T1000 (cell line): ENCODE results near the gene BCCIP.

Source experiments
- DNase-seq: peaks from one replicate; lab custom pipeline; 2025; ENCODE audit warnings: mixed read lengths; lab: John Stamatoyannopoulos, UW

BCCIP gene

DNA sequence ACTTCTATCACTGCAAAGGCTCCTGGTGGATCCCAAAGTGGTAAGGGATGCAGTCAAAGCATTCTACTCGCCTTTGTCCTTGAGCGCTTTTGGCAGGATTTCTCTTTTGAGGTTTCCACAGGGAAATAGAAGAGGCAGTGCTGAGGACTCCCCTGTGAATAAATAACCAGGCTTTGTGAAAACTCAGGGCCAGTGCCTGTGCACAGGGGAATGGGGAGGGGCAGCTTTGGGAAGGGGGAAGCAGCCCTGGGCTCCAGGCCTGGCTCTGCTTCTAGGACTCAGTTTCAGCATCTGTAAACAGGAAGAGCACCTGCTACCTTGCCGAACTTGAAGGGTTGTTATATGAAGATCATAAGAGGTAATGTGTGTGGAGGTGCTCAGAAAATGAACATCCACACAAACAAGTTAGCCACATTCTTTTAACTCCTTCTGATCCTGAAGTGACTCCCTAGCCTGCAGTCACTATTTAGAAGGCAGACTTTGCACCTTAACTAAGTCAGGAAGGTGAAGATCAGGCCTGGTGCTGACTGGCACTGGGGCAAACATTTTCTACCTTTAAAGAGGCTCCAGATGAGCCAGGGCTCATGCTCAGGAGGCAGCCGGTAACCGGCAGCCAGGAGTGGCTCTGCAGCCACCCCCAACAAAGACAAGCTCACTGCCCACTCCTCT lies 25.2 kb upstream of the BCCIP start:
- no peak for DNase-seq

DNA sequence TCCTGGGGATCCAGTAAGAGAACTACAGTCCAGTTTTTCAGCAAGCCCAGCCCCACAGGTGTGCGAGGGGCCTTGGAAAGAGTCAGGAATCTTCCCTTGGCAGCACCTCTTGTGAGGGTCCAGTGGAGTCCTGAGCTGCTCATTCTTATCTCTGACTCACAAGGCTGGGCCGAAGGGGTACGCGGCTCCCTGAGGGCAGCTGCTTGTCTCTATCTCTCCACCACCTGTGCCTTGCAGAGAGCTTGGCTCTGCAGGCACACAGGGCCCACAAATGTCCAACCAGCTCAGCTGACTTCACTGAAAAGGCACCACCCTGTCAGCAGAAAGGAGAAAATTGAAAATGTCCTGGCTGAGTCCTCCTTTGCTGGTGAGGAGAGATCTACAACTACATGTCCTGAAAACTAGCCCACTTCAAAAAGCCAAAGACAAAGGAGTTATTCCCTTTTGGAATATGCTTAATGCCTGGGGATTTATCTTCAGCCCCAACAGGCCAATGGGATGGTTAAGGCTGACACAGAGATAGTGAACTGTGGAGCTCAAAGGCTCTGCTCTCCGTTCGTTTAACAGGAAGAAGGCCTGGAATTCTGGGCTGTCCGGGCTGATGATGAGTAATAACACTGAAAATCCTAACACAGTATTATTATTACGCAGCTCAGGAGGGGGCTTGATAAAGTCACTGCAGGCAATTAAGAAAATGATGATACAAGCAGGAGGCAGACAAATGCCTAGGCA lies 23.7 kb upstream of the BCCIP start:
- no peak for DNase-seq

DNA sequence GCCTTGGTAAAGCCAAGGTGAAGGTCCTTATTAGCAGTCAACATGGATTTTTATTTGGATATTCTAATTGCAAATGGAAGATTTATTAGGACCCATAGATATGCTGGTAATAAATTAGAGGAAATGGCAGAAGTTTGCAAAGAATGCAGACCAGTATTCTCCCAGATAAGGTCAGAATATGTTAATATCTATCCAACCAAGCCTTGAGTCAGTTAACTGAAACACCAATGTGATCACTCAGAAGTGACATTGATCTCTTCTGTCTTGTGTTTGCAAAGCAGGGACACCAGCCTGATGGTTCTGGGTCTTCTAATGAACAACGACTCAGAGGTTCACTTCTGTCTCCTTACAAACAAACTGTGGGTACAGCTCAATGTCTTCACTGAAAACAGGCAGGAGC lies 21.8 kb upstream of the BCCIP start:
- no peak for DNase-seq

DNA sequence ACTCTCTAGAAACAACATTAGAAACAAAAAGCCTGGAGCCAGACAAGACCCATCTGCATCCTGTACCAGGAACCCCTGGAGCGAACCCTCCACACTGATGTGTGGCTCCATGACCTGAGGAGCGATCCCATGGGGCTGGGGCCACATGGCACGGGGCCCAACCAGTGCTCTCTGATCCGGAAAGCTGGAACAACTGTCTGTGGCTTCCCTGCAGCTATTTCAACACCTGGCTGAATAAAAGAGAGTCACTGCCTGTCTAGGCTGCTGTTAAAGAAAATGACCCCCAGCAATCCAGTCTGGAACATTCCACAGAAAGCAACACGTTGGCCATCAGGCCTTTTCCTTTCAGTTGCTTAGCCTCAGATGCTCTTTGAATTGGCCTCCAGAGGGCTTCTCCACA lies 21.2 kb upstream of the BCCIP start:
- no peak for DNase-seq

DNA sequence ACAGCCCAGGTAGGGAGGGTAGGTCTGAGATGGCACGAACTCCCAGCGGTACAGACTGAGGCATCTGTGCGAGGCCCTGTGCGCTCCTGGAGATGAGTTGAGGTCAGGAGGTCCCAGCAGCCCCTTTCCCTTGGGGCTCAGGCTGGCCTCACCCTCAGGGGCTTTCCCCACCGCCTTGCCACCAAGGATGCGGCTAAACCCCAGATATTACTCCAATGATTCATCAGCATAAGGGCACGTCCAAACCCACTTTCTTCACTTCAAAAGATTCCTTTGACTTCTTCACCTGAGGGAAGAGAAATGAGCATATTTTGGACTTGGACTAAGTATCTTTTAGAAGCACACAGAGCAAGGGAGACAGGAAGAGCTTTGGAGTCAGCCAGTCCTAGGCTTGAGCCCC lies 20.6 kb upstream of the BCCIP start:
- DNase-seq = no peak

DNA sequence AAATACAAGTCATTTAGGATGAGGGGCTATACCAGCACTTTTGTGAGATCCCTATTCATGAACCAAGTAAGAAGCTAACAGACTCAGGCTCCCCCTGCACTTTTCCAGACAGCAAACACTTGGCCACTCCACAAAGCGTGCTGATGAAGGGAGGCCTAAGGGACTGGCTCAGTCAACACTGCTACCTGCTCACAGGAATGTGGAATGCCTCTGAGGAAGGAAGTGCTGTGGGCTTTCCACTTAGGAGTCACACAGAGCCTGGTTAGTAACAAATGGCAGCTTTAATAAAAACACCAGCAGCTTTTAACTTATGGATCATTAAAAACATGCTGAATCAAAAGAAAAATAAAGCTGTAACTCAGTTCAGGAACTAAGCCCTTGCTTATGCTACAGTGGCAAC lies 15.3 kb upstream of the BCCIP start:
- no peak for DNase-seq

DNA sequence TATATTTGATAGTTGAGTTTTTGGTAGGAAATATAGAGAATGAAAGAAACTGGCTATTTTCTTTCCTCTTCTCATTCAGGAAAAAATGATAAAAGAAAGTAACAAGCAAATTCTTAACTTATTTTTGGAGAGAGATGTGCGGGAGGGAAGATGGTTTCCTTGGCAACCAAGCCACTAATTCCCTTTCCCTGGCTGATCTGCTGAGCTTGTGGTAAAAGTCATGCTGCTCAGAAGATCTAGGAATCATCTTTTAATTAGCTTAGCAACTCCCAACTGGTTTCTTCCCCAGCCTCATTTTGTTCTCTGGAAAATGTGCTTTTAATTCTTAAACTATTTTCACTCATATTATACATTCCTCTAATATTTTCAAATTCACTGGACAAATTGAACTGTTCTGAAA lies 12.1 kb upstream of the BCCIP start:
- no peak for DNase-seq

DNA sequence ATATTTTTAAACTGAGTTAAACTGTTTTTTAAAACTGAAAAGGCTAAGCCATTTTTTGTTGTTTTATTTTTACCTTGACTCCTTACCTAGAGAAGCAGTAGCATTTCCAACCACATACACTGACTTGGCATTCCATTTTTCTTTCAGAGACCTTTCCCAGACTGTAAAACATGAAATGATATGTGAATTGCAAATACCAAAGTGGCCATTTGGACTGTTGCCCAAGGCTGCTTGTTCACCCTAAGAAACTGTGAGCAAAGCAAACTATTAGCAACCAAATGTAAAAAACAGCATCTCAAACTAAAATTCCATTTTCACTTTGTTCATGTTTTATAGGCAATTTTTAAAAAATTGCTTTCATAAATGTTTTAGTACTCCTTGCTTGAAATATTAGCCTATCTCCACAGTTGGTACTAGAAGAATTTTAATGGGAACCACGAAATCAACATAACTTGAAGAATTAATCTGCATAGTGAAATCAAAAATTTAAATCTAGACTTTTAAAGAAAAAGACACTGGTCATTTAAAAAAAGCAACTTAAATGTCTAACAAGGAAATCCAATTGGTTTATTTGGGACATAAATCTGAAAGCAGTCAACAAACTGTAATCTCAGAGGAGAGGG lies 11.1 kb upstream of the BCCIP start:
- no peak for DNase-seq

DNA sequence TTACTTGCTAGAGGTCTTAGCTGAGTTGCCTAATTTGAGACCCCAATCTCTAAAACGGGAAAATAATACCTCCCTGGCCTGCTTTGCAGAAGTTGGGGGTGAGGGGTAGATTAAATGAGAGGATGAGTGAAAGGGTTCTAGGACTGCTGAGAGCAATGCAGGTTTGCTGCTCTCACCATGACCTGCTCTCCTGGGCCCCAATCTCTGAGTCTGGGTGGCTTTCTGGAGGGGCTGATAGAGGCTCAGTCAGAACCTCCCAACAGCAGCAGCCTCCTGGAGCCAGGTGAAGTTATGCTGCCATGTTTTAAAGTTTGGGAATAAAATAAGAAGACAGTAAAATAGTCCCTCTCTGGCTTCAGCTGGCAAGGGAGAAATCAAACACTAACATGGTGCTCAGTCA lies 7.6 kb upstream of the BCCIP start:
- no peak for DNase-seq

DNA sequence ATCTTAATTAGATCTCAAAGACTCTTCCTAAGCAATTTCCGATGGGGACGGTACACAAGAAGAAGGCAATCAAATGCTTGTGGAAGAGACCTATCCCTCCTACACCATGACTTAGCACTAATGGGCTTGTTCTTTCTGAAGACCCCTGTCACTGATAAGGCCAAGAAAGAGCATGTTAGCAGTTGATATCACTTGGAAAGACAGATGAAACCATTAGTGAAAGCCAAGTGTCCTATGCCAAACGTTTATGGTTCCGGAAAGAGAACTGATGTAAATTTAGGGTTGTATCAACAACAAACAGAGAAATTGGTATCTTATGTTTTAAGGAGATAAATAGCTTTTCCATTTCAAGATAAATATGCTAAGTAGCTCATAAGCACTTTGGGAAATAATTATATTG lies 6.8 kb upstream of the BCCIP start:
- no peak for DNase-seq

DNA sequence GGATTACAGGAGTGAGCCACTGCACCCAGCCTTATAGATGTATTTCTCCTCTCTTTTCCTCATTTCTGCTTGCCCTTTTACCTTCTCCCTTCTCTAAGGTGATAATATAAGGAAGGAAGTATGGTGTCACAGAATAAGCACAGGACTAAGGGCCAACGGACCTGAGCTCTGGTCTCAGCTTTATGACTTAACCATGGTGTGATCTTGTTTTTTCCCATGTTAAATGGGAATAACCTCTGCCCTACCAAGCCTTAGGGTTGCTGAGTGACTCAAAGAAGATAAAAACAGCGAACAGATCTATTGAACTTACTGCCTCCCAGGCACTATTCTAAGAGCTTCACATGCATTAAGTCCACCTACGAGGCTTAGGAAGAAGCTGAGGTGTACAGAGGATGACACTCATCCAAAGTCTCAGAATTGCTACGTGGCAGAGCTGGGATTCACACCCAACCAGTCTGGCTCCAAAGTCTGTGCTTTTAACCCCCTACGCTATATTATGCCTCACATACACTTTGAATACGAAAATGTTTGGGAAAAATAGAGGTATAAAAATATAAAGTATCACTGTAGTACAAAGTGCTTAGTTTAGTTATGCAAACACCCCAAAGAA lies 5.9 kb upstream of the BCCIP start:
- DNase-seq = no peak

DNA sequence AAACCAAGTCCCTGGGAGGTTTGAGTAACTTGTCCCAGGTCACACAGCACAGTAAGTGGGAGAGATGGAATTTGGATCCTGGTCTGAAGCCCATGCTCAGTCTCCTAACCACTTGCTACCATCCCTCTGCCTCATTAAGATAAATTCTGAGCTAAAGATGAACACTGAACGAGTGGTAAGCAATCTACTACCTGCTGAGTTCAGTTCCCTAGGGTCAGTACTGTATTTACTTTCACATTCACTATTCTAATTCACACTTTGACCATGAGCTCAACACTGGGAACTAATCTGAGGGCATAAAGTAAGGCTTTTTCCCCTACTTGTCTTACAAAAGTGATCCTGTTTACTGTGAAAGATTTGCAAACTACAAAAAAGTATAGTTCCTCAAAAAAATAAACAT lies 2.6 kb upstream of the BCCIP start:
- DNase-seq = no peak

DNA sequence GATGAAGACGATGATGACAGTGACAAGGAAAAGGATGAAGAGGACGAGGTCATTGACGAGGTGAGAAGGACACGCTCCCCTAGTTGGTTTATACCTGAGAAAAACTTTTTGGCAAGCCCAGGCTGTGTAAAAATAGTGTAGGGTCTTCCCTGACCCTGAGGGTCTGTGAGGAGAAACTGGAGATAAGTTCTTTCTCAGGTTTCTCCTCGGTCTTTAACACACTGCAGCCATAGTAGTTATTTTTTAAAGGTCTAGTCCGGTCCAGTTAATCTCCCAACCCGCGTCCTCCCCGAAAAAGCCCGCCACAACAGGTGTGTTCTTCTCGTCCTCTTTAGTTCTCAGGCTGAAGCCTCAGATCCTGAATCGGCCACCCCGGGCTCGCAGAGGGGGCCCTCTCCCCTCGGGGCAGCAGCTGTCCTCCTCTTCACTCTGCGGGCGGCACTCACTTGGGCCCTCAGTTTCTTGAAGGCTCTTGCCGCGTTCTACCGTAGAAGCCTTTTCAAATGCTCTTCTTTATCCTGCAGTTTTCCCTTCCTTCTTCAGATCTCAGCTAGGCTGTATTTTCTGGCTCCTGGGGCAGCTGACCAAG lies 411 bp downstream of the BCCIP start:
- DNase-seq = no peak

DNA sequence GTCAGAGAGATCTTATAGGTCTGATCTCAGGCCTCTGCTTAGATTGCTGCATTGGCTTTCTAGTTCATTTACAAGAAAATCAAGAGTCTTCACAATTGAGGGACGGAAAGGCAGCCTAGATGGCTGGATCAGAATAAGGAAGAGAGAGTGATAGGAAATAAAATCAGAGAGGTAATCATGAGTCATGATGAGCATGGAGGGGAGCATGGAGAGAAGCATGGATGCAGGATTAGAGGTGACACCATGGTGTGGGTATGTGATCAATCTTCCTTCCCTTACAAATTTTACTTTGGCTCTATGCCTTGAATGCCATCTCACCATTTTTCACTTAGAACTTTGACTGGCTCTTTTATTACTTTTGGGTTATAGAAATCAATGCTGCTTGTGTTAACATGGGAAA lies 1.4 kb downstream of the BCCIP start:
- no peak for DNase-seq

DNA sequence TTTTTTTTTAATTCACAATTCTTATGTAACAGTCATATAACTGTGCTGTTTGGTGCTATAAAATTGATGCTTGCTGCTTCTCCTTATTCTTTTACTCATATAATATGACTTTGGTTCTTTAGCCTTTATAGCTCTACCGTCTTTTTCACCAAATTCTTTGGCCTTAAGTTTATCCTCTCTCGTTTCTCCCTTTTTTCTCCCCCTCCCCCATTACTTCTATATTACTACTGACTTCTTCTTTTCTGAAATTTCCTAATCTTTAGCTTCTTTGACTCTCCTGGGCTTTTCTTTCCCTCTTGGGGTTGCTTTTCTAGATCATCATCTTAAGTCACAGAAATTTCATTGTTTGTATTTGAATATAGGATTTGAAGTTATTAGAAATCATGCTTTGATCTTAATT lies 3.8 kb downstream of the BCCIP start:
- DNase-seq = no peak

DNA sequence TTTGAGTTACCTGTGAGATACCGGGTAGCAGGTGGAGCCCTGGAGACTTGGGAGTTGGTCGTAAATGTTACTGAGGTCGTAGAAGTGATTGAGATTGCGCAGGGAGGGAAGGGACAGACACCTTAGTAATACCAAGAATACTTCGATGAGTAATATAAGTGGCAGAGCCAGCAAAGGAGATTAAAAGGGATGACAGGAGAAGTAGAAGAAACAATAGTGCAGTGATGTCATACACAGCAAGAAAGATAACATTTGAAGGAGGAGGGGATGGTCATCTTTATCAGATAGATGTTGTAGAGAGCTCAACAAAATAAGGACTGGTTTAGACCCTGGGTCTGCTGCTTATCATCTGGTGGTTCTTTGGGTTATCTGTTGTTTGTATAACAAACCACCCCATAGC lies 5.0 kb downstream of the BCCIP start:
- DNase-seq = no peak

DNA sequence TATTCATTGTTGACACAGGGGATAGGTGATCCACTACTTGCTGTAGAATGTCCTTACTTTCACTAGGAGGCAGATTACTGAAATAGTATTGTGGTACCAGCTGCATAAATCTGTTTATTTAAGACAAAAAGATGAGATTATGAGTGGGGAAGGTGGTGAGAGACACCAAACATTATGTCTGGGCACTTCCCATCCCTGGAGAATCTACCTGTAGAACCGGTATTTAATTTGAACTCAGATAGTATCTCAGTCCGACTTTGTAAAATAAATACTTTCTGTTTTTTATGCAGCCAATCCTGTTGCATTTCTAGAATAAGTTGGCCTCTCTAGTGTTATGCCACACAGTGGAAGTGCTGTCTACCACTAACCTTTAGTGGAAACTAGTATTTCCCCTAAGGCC lies 13.4 kb downstream of the BCCIP start:
- DNase-seq = no peak

DNA sequence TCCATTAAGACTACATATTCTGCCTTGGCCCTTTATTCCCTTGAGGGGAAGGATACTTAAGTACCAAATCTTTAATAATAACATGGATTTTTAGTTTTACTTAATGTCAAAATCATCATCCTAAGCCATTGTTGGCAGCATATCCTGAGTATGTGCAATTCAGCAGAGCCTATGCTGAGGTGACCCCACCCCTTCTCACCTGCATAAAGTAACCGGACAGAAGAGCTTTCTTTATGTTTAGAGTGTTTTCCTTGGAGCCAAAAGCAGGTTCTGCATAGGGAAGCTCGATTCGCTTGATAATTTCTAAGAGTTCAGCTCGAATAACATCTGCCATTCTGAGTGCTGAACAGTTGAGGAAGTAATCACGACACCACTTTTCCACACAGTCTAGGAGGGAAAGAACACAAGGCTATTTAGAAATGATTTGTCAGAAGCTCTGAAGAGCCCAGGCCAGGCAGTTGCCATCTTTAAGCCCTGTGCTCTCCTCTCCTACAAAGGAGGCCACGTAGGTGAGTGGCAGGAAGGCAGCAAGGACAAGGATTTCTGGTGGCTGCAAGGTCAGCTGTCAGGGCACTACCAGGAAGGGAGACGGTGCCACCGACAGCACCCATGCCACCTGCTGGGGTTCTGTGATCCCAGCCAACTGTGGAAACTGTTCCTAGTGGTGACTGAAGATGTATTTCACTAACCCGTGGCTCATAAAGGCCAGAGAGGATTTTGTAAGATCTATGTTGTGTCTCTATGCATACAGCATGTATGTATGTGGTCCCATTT lies 15.6 kb downstream of the BCCIP start:
- DNase-seq = no peak

DNA sequence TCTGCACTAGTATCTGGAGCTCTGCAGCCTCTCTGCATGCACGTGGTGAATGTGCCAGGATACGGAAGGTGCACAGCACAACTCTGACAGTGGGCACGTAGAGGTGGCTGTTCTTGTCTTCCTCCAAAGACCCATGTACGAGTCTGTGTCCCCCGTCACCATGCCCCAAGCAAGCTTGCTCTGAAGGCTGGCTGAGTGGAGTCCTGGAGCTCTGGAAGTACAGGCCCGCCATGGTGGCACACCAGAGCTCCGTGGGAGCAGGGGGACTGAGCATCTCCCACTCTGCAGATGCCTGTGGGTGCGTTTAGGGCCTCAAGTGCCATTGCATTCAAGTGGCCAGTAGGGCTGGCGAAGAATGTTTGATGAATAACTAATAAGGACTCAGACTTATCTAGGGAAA lies 17.1 kb downstream of the BCCIP start:
- no peak for DNase-seq

DNA sequence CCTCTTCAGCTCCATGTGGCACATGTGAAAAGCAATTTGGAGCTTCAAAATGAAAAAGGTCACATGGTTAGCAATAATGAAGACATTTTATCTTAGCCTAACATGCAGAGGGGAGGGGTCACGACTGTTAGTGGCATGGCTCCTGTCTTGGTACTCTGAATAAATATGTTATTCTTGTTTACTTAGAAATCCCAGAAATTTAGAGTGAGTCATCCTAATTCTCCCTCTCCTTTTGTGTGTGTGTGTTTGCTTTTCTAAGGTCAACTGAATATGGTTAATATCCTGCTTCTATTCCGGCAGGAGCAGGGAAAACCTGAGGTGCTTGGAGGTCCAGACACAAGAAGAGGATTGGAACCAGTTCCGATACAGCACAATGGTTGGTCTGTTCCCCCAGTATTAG lies 17.6 kb downstream of the BCCIP start:
- DNase-seq = no peak

DNA sequence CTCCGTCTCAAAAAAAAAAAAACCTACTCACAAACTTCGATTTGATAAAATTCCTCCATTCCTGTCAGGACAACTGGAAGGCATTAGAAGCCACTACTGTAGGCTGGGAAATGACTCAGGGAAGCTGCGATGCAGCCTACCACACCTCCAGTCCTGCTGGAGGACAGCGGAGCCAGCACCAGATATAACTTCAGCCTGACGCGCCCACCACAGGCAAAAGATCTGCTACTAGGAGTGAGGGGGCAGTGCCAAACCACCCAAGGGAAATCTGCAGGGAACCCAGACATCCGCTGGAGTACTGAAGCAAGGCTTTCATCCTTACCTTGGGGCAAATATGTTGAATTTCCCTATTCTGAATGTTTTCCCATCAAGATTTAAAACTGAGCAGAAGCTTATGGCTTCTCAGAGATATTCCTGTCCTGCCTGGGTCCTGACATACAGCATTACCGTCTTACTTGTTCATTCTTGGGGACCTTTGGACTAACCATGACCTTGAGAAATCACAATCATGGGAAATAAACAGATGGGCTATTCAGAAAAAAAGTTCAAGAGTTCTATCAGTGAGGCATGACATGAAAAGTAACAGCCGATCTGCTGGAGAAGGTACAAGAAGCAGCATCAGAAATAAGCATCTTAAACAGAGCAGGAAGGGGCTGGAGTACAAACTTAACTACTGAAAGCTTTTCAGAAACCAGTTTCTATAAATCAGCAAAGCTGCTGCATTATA lies 20.4 kb downstream of the BCCIP start:
- DNase-seq = no peak
